Activated T-helper 9 cell treated with anti-CD3 and anti-CD28 coated beads, Interleukin-2, amount 50 U/mL, for 16 hours (primary cell): ENCODE results near the gene TPRKB.
"Not testable (repeated sequence)": the region's sequence is repeated elsewhere in the genome, so short reads cannot be mapped to it uniquely, and the experiment has no call there.

Source experiments
- DNase-seq: peaks from one replicate; pipeline ENCODE4 v3.0.0-alpha.2; 2020; ENCODE audit warnings: low read depth

TPRKB gene

DNA sequence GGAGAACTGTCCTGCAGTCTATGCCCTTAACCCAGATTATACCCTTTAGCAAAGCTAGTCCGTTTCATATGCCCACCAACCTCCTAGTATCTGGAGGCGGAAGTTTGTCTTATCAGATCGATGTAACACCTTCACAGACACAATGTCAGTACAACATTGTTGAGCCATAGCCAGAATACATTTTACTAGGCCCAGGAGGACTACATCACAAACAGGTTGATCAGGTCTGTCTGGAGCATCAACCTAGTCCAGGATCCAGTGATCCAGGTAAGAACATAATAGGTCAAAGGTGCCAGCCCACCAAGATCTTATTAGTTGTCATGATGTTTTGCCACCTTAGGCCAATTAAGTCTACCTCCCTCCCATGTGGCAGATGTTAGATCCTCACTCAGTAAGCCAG, 2.0 kb upstream of the TPRKB start:
- DNase-seq: no peak

DNA sequence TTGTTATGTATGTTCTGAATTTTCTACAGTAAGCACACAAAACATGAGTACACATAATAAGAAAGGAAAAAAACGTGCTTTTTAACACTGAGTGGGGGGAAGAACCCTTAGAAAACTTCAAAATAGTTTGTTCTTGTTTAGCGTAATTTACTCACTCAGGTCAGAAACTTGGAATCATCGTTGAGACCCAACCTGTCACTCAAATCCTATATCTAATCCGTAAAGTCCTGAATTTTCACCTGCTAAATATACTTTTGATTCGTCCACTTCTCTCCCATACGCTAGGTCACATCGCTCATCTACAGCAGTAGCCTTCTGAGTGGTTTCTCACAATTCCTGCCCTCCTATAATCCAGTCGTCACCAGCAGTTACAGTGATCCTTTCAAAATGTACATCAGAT, 767 bp downstream of the TPRKB start:
- DNase-seq: no peak

DNA sequence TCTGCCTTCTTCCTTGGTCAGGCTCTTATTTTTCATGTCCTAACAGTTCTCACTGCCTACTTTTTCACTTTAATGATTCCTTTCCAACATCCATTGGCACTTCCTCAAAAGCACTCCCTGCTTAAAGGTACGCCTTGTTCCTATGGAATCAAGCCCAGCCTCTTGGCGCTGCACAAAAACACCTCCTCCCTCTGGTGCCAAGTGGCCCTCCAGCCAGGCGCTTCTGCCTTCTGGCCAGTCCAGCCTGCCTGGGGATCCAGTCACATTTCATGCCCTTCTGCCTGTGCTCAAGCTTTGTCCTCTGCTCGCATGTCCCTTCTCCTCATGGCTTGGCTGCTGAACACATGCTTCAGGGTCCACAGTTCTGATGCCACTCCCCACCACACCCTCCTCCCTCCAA, 6.3 kb downstream of the TPRKB start:
- DNase-seq: no peak

DNA sequence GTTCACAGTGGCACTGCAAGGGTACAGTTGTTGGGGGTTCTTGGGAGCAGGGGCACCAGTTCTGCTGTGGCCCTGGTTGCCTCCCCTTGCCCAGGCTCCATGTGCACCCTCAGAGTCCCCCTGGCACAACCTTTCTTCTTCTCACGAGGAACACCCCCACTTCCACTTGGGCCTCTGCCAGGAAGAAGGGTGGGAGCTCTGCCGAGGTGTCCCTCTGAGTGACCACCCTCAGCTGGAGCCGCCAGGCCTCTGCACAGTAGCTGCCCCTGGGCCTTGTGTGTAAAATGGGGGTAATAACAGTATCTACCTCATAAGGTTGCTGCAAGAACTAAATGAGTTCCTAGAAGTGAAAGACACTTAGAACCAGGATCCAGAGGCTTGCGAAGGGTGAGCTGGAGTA, 8.4 kb downstream of the TPRKB start:
- DNase-seq: no peak

DNA sequence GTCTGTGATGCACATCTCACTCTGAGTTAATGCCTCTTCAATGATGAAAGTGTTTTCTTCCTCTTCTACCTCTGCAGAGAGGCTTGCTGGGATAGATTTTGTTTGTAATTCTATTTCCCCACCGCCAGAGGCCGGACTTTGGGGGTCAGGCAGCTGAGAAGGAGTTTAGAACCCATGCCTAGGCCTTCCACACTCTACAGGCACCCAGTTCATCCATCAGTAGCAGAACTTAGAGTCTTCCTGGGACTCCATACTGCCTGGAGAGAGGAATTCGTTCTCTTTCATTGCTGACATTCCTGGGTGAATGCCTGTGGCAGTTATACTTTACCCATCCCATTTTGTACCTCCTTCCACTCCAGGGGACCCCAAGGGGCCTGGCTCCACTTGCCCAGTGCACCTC, 9.1 kb downstream of the TPRKB start:
- no peak for DNase-seq

DNA sequence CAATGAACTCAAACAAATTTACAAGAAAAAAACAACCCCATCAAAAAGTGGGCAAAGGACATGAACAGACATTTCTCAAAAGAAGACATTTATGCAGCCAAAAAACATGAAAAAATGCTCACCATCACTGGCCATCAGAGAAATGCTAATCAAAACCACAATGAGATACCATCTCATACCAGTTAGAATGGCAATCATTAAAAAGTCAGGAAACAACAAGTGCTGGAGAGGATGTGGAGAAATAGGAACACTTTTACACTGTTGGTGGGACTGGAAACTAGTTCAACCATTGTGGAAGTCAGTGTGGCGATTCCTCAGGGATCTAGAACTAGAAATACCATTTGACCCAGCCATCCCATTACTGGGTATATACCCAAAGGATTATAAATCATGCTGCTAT, 10.5 kb downstream of the TPRKB start:
- DNase-seq: not testable (repeated sequence)

DNA sequence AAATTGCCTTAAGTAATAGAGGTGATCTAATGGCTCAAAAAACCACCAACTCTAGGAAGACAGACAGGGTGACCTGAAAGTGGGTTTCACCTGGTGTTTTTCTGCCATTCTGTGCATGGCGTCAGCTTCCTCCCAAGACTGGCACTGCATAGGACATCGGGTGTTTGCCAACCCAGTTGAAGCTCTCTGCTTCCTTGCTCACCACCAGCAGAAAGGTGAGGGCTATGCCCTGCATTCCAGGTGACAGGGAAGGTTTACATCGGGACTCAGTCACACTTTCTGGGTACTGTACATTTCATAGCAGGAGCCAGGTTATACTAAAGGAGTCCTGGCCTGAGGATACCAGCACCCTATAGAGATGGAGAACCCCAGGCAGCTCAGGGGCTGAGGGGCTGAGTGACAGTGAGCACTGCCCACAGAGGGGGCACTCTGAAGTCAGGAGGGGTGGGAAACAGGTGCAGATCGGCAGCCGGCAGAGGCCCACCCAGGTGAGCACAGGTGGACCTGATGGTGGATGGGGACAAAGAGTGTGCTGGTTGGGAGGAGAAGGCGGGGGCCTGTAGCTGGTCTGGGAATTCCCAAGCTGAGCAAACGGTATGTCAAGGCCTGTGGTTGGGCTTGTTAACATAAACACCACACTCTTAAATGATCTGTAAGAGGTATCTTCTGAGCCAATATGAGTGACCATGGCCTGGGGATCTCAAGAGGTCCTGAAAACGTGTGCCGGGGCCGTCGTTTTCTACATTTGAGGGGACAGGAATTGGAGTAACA, 18.1 kb downstream of the TPRKB start:
- DNase-seq: no peak

DNA sequence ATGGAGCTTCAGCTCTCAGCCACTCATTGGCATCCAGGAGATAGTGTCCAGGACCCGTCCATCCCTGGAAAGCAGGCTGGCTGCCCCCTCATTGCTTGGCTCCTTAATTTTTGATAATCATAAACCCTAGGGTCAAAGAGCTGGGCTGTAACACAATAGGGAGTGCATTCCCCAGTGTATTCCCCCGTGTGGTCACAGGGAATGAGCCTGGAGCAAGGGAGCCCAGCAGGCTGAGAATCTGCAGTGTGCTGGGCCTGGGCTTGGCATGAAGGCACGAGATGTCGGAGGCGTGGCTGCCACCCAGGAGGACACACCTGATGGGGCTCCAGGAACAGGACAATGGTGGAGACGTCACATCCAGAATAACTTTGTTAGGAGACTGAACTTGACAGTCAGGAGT, 18.7 kb downstream of the TPRKB start:
- DNase-seq: no peak

DNA sequence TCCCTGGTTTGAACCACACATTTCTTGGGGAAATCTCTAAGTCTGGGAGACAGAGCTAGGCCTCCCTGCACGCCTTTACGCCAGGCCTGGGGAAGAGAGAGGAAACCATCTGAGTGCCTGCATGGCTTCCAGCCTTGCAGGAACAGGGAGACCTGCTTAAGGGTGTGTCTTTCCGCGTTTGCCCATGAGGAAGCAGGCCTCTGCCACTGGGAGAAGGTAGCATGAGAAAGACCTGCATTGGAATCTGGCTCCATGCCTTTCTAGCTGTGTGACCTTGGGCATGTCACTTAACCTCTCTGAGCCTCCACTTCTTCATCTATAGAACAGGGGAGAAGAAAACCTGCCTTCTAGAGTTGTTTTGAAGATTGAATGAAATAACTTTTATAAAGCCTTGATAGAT, 19.4 kb downstream of the TPRKB start:
- DNase-seq: not testable (repeated sequence)

DNA sequence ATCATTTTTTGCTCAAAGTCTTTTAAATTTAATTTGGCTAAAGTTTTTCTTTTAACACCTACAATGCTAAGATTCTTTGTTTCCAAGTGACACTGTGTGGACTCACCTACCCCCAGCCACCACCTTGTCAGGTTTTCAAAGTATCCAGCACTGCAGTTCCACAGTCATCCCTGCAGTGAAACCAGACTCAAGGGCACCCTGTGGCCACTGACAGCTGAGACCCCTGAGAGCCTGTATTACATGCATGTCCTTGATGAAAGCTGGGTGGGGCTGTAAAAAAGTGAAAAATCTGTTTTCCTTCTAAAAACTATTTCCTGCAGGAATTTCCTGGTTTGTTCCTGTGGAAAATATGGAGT, 19.9 kb downstream of the TPRKB start:
- no peak for DNase-seq

DNA sequence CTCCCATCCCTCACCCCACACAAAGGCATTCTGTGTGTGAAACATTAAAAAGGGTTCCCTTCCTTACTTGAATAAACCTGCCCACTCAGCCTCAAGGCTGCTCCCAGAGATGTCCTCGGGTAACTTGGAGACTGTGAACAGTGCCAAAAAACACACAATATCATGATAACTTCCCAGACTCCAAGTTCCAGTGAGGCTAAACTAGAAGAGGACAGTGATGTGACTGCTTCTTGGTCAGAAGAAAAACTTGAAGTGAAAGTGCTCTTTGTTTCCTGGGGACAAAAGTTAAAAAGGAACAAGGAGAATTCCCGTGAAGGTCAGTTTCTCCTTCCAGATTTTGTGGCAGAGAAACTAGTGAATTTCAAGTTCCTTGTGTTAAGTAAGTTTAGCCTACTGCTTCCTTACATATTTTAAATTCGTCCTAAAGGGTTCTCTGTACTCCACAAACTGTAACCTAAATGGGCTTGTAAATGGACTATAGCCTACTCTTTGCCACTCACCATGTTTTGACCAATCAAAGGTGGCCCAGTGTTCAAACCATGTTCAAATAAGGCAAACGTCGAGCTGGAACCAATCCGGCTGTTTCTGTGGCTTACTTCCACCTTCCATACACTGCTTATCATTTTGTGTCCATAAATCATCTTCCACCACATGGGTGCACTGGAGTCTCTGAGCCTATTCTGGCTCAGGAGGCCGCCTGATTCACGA, 20.4 kb downstream of the TPRKB start:
- no peak for DNase-seq

DNA sequence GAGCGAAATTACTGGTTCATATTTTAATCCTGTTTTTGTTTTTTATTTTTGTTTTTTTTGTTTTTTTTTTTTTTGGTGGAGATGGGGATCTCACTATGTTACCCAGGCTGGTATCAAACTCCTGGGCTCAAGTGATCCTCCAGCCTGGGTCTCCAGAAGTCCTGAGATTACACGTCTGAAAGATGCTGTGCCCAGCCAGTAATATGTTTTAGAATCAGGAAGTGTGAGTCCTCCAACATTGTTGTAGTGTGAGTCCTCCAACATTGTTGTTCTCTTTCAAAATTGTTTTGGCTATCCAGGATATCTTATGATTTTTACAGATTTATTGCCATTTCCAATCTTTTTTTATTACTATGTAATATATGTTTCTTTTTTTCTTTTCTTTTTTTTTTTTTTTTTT, 23.1 kb downstream of the TPRKB start:
- no peak for DNase-seq

DNA sequence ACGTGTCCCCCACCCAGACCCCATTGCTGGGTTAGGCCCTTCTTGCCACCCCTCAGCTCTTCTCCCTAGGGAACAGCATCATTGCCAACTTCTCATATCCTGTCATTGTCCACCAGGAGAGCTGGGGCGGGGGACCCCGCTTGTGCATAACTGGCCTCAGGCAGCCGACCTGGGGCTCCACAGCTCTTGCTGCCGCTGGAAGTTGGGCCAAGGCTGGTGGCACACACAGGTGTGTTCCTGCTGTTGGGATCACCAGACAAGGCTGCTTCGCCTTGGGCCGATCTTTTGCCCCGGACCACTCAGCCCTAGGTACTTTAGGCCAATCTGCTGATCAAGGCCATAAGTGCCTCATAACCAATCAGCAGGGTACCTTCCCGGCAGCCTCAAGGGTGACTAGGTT, 28.6 kb downstream of the TPRKB start:
- DNase-seq: no peak

DNA sequence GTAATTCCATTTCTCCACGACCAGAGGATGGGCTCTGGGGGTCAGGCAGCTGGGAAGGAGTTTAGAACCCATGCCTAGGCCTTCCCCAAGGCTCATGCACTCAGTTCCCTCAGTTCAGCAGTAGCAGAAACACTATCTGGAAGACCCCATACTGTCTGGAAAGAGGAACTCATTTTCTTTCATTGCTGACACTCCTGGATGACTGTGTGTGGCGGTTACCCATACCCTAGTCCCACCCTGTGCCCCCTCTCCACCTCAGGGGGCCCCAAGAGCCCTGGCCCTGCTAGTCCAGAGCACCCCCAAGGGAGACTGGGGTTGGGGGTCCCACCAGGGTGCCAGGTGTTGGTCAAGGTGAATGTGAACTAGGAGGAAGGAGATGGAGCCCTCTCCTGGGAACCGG, 29.5 kb downstream of the TPRKB start:
- DNase-seq: no peak

DNA sequence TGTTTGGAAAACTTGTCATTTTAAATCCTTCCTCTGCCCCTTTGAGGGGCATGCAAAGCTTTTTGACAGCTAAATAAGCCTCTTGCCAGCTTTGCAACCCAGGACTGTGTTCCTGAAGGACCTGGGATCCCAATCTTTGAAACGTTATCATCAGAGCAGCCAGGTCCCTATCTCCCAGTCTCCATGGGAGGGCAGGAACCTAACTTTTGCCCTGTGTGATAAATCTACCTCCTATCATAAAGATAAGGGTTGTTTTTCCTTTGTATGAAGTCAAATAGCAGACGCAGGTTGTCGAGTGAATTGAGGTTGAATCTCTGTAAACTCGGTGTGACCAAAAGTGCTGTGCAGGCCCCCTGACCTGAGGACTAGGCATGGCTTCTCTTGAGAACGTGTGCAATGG, 30.1 kb downstream of the TPRKB start:
- no peak for DNase-seq

DNA sequence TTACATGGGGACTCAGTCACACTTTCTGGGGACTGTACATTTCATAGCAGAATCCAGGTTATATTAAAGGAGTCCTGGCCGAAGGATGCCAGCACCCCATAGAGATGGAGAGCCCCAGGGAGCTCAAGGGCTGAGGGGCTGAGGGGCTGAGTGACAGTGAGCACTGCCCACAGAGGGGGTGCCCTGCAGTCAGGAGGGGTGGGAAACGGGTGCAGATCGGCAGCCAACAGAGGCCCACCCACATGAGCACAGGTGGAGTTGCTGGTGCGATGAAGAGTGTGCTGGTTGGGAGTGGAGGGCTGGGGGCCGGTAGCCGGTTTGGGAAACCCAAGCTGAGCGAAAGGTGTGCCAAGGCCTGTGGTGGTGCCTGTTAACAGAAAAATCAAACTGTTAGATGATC, 32.1 kb downstream of the TPRKB start:
- DNase-seq: no peak

DNA sequence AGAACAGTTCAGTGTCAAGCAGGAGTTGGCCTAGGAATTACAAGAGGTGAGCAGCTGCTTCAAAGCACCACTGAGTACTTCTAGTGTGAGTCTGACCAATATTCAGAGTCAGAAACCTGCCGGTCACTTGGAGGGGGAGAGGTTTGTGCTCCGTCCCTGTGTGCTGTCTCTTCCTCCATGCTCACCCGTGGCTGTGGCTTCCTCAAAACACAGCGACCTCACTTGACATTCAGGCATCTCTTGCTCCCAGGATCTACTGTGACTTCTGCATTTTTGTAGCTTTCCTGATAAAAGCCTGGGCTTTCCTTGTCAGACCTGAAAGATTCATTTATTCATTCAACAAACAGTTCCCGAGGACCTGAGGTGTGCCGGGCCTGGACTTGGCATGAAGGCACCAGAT, 32.9 kb downstream of the TPRKB start:
- no peak for DNase-seq

DNA sequence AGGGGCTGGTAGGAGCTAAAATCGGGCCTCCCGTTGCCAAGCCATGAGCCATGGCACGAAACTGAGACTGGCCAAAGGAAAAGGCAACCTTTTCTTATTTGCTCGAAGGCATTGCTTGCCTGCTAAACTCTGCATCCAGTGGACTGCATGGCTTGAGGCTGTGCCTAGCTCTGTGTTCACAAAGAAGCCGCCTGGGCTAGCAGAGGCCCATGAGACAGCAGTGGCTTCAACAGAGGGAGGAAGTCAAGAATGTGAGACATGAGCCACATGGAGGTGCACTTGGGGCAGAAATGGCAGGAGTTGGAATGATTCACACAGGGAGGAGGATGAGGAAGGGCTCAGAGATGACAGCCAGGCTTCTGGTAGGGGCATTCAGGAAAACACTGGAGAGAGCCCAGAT, 33.5 kb downstream of the TPRKB start:
- DNase-seq: no peak

DNA sequence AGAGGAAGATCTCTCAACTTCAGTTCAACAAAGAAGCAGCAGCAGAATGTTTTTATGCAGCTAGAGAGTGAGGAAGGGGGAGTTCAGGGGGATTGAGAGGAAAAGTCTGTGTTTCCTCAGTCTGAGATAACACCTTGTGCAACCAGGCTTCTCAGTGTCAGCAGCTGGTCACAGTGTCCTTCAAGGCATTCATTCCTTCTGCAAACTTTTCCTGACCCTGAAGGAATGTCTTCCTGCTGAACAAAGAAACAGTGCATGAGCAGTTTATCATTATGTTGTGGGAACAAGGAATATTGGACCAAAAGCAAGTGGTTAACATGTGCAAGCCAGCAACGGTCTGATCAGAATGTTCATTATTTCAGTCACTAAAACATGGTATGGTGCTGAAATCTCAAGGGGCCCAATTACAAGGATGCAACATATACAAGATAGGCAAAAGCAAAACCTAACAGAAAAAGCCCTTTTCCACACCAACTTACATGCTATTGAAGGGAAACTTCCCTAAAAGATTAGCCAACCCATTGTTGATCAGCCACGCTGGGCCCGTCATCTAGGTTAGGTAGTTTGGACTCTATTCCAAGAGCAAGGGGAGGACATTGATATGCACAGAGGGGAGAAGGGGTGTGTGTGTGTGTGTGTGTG, 34.2 kb downstream of the TPRKB start:
- DNase-seq: not testable (repeated sequence)

DNA sequence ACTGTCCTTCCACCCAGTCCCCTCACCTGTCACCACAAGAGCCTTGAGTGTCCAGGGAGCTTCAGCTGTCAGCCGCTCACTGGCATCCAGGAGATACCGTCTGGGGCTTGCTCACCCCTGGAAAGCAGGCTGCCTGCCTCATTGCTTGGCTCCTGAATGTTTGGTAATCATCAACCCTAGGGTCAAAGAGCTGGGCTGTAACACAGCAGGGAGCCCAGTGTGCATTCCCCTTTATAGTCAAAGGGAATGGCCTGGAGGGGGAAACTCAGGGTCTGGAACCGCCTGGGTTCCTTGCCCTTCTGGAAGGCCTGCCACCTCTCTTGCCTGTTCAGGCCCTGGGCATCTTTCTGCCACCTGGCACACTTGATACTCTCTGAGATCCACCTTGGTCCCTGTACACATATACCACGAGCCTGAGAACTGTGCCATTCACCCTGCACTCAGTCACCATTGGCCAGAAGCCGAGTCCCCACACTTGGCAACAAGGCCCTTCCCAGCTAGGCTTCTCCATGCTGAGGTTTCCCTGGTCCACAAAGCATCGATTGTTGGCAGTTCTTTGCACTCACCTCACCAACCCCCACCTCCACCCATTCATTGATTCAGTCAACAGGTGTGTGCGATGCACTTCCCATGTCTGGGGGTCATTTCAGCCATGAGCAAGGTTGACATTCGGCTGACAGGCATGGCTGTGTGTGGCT, 35.0 kb downstream of the TPRKB start:
- no peak for DNase-seq

DNA sequence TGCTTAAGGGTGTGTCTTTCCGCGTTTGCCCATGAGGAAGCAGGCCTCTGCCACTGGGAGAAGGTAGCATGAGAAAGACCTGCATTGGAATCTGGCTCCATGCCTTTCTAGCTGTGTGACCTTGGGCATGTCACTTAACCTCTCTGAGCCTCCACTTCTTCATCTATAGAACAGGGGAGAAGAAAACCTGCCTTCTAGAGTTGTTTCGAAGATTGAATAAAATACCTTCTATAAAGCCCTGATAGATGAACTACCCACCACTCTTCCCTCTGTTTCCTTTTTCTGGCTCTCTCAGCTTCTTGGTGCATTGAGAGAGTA, 35.7 kb downstream of the TPRKB start:
- DNase-seq: not testable (repeated sequence)

DNA sequence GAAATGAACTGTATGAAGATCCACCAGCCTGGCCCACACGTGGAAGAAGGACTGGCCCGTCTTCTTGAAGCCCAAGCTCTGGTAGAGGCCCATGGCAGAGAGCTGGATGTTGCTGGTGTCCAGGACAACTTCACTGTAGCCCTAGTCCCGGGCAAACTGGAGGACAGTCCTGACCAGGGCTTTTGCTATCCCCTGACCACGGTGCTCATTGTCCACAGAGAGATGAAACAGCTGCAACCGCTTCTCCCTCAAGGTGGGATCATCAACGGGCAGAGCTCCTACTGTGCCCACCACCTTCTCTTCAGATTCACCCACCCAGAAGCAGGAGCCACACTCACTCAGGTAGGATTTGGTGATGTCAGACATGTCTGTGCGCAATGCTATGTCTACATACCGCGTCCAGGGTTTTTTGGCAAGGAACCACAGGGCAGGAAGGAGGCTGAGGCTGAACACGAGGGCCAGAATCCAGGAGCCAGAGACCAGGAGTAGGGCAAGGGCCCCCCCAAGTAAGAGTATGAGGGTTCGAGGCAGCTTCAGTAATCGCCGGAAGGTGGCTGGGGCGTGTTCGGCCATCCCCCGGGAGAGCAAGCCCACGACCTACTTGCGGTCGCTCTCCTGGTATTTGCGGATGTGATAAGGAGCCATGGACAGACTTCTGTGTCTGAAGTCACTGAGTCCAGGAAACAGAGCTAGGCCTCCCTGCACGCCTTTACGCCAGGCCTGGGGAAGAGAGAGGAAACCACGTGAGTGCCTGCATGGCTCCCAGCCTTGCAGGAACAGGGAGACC, 36.3 kb downstream of the TPRKB start:
- DNase-seq: no peak
